Testis (tissue), 2 donors: ENCODE results near the gene HORMAD2.

Source experiments
- CTCF ChIP-seq, 3 experiments: fragments of 450-650 bp in 2 of 3; fragments of 200-600 bp in 1 of 3; sonication (generic) in 1 of 3; IDR thresholded peaks; one replicate each; pipeline ENCODE4 v1.5.1; 2016 to 2019; ENCODE audit warnings: antibody characterized with exemption in 3 of 3, mild to moderate bottlenecking in 2 of 3, moderate library complexity in 1 of 3
- POLR2A ChIP-seq: fragments of 450-650 bp; IDR thresholded peaks from one replicate; pipeline ENCODE4 v1.6.1; 2017; ENCODE audit warnings: antibody characterized with exemption, mild to moderate bottlenecking, moderate library complexity

GRCh38 chr22:30202531-30203006 lies 122.3 kb downstream of the HORMAD2 start:
- no peak for TF ChIP-seq CTCF (IDR thresholded peaks at IDR 0.05)
- no peak for TF ChIP-seq POLR2A
